Measurements from ENCODE around the gene TBC1D24. TPM values are rescaled to one million over a fixed set of nuclear protein-coding genes. Genes with fewer than 3 reads are reported as not detected.

TBC1D24 gene
- total RNA-seq, 1 donor from 2014 or later: 4.7 TPM

DNA sequence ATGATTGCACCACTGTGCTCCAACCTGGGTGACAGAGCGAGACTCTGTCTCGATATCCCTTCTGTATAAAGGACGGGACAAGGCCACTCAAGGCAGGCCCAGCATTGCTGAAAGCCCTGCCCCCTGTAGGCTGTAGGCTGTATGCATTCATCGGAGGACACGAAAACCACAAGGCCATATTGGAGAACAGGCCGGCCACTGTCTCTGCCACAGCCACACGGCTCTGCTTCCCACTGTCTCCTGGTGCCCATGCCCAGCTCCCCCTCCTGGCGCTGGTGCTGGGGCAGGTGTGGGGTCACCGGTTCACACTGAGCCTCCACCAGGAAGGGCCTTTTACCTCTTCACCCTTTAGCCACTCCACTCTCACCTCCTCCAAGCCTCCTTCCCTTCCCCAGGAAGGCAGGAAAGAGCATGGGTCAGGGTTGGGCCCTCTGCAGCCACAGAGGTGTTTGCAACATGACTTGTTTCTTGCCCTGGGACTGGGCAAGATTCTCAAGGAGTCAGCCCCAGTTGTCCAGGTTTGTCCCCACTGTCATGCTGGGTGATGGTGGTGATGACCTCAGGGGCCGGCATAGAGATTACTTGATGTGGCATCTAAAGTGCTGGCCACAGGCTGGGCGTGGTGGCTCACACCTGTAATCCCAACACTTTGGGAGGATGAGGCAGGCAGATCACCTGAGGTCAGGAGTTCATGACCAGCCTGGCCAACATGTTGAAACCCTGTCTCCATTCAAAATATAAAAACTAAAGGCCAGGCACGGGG lies 9.1 kb upstream of the TBC1D24 start:
- H3K4me3 ChIP-seq (ENCODE audit: low read depth, low read length): no peak overlapping the region
- no peaks in the 10 kb centered on the region for H3K27me3 ChIP-seq (ENCODE audit: control insufficient read depth, insufficient read depth, low read length)
- FAIRE-seq (no peak), DNase-seq (ENCODE audit: low read depth) (no peak)
- peak; percentile 15 for TF ChIP-seq CTCF (IDR thresholded peaks at IDR 0.05; ENCODE audit: insufficient read depth, low read length, severe bottlenecking)
- no peaks in the 10 kb centered on the region for H3K36me3 ChIP-seq (ENCODE audit: control insufficient read depth, insufficient read depth, low read length)

DNA sequence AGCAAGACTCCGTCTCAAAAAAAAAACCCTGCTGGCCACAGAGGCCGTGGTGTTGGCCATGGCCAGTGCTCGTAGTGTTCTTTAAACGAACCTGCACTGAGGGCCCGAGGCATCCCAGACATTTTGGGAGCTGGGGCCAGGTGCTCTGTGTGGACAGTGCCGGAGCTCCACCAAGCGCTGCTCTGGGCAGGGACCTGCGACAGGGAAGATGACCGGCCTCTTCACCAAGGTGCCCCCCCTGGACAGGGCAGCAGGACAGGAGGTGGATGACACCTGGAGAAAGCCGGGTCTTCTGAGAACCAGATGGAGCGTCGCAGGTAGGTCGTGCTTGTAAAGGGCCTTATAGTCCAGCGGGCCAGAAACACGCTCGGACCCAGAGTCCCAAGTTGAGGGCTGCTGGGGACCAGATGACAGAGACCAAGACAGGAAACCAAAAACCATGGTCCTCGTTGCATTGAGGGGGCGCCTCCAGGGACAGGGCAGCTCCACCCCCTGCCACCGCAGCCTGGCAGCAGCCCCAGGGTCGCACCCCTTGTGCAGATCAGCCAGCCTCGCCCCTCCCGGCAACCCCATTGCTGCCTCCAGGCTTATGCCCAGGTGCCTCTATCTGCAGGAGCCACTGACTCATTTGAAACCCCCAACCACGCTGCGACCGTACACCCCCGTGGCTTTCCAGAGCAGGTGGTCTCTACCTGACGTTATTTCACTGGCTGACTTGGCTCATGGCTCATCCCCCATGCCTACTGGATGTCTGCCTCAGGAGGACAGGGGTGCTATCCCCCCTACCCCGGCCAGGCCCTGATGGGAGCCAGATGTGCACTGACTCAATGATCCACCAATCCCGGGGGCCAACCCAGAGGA lies 8.0 kb upstream of the TBC1D24 start:
- Histone ChIP-seq H3K4me3 (ENCODE audit: low read depth, low read length) (peak overlapping the region; percentile 43), H3K36me3 (ENCODE audit: control insufficient read depth, insufficient read depth, low read length) (no peaks in the 10 kb centered on the region), H3K27me3 (ENCODE audit: control insufficient read depth, insufficient read depth, low read length) (no peaks in the 10 kb centered on the region)
- TF ChIP-seq CTCF (IDR thresholded peaks at IDR 0.05; ENCODE audit: insufficient read depth, low read length, severe bottlenecking): no peak
- FAIRE-seq (no peak), DNase-seq (ENCODE audit: low read depth) (no peak)

DNA sequence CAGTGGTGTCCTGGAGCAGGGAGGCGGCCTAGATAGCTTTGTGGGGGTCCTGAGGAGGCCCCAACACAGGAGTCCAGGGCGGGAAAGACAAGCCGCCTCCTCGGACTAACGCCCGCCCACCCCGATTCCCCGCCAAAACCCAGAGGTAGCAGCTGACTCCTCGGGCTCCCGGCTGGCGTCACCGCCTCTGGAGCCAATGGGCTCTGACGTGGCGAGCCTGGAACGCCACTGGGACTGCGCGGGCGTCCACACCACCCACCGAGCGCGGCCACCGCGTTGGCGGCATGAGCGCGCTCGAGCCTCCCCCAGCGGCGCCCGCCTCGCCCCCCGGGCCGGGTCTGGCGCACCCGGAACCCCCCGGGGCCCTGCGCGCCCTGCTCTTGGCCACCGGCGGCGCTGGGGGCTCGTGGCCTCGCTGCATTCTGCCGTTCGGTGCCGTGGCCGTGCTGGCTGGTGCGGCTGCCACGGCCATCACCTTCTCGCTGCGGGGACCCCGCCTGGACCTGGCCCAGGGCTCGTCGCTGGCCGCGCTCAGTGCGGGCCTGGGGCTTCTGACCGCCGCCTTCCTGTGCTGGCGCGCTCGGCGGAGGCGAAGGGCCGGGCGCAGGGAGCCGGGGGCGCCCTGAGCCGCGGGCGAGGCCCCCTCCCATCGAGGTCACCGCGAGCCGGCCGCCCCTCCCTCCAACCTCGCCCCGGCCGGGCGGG lies 7.2 kb upstream of the TBC1D24 start:
- H3K27me3 ChIP-seq (ENCODE audit: control insufficient read depth, insufficient read depth, low read length): no peaks in the 10 kb centered on the region
- no peak for TF ChIP-seq CTCF (IDR thresholded peaks at IDR 0.05; ENCODE audit: insufficient read depth, low read length, severe bottlenecking)
- H3K36me3 ChIP-seq (ENCODE audit: control insufficient read depth, insufficient read depth, low read length): no peaks in the 10 kb centered on the region
- H3K4me3 ChIP-seq (ENCODE audit: low read depth, low read length): peak overlapping the region; percentile 43
- FAIRE-seq (no peak), DNase-seq (ENCODE audit: low read depth) (peak; percentile 32)

- H3K27me3 ChIP-seq (ENCODE audit: control insufficient read depth, insufficient read depth, low read length): no peaks in the 10 kb centered on the region
- no peak for FAIRE-seq
- no peak for TF ChIP-seq CTCF (IDR thresholded peaks at IDR 0.05; ENCODE audit: insufficient read depth, low read length, severe bottlenecking)
- no peaks in the 10 kb centered on the region for H3K36me3 ChIP-seq (ENCODE audit: control insufficient read depth, insufficient read depth, low read length)
- DNase-seq (ENCODE audit: low read depth): peak; percentile 69
- H3K4me3 ChIP-seq (ENCODE audit: low read depth, low read length): peak overlapping the region; percentile 43
These were observed 6.6 kb upstream of the TBC1D24 start for GRCh38 chr16:2468233-2468724.

DNA sequence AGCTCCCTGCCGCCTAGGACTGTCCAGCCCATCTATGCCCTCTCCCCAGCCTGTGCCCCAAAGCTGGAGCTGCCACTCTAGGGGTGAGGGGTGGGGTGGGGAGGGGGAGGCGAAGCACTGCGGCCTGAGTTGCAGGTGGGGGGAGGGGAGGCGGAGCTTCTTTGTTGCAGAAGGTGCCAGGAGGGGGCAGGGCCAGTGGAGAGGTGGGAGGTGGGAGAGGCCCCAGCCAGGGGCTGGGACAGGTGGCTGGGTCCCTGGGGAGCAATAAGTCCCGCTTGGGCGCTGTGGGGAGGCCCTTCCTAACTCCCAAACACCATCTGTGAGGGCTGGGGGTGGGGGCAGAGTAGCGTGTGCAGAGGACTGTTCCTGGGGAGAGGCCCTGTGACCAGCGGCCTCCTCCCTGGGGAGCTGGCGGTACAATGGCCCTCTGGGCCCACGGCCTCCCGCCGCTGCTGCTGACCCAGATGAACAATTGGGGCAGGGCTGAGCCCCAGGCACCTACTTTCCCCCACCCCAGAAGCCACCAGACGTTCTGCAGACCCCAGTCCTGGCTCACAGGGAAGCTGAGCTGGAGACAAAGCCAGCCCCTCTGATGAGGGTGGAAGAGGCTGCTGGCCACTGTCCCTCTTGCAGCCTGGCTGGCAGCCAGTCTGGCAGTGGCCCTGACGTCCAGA lies 6.1 kb upstream of the TBC1D24 start:
- DNase-seq (ENCODE audit: low read depth) (no peak), FAIRE-seq (no peak)
- Histone ChIP-seq H3K4me3 (ENCODE audit: low read depth, low read length) (no peak overlapping the region), H3K36me3 (ENCODE audit: control insufficient read depth, insufficient read depth, low read length) (no peaks in the 10 kb centered on the region), H3K27me3 (ENCODE audit: control insufficient read depth, insufficient read depth, low read length) (no peaks in the 10 kb centered on the region)
- TF ChIP-seq CTCF (IDR thresholded peaks at IDR 0.05; ENCODE audit: insufficient read depth, low read length, severe bottlenecking): no peak
